Measurements from ENCODE around the gene SORCS2. TPM values are rescaled to one million over a fixed set of nuclear protein-coding genes. Genes with fewer than 3 reads are reported as not detected.

Gene SORCS2
- total RNA-seq, 1 experiment from 2014 or later: 4.1 TPM

- ATAC-seq (peak; percentile 7), DNase-seq (peak; percentile 61)
- Histone ChIP-seq H3K4me2 (ENCODE audit: low read length) (peak overlapping the region; percentile 87), H3F3A (ENCODE audit: low read length, unreplicated experiment) (no peaks in the 10 kb centered on the region), H3K27ac (ENCODE audit: low read length) (peak overlapping the region; percentile 32), H3K27me3 (ENCODE audit: low read length) (no peaks in the 10 kb centered on the region), H4K20me1 (ENCODE audit: low read length) (no peaks in the 10 kb centered on the region), H3K36me3 (ENCODE audit: low read depth, low read length) (no peaks in the 10 kb centered on the region), H3K9me2 (replicated peaks; ENCODE audit: low read length) (no peaks in the 10 kb centered on the region), H2AFZ (ENCODE audit: low read length) (no peak overlapping the region), H3K9me3 (ENCODE audit: low read length) (no peaks in the 10 kb centered on the region), H3K9ac (ENCODE audit: low read length) (peak overlapping the region; percentile 86), H3K4me1 (ENCODE audit: insufficient read depth, low read length) (peaks cover 49% of the 10 kb centered on the region), H3K79me2 (ENCODE audit: low read length) (peaks cover 46% of the 10 kb centered on the region), H3K4me3 (ENCODE audit: low read length) (peak overlapping the region; percentile 74)
- ChIA-PET POLR2A (ENCODE audit: unreplicated experiment) (no interaction called here), CTCF (interaction anchor here (0.8 to 1.2 kb wide), 2 partner anchors 12 to 72 kb away, joined by 3 to 7 read pairs; no protein-coding TSS in a partner anchor)
- TF ChIP-seq CTCF (conservative IDR thresholded peaks at IDR 0.05; ENCODE audit: low read depth, low read length) (peak; percentile 67), EZH2 (IDR thresholded peaks at IDR 0.05; ENCODE audit: low read length, unreplicated experiment) (no peak), EZH2phosphoT487 (IDR thresholded peaks at IDR 0.05; ENCODE audit: borderline replicate concordance, low read length) (no peak)
- intact Hi-C loops (cut with micrococcal nuclease): no loop called here
- BruUV-seq (replicated peaks): no TSS peak
Measured at GRCh38 chr4:7194251-7195140, 2.2 kb downstream of the SORCS2 start.

GRCh38 chr4:7195141-7195515, 2.8 kb downstream of the SORCS2 start:
- BruUV-seq (replicated peaks): no TSS peak
- Histone ChIP-seq H3F3A (ENCODE audit: low read length, unreplicated experiment) (no peaks in the 10 kb centered on the region), H3K9me2 (replicated peaks; ENCODE audit: low read length) (no peaks in the 10 kb centered on the region), H3K27me3 (ENCODE audit: low read length) (no peaks in the 10 kb centered on the region), H3K4me2 (ENCODE audit: low read length) (no peak overlapping the region), H3K79me2 (ENCODE audit: low read length) (peaks cover 52% of the 10 kb centered on the region), H3K4me3 (ENCODE audit: low read length) (no peak overlapping the region), H2AFZ (ENCODE audit: low read length) (no peak overlapping the region), H3K9ac (ENCODE audit: low read length) (no peak overlapping the region), H3K27ac (ENCODE audit: low read length) (peak overlapping the region; percentile 74; the same call in 1 of the 2 replicates), H3K4me1 (ENCODE audit: insufficient read depth, low read length) (peaks cover 49% of the 10 kb centered on the region), H3K36me3 (ENCODE audit: low read depth, low read length) (no peaks in the 10 kb centered on the region), H4K20me1 (ENCODE audit: low read length) (no peaks in the 10 kb centered on the region), H3K9me3 (ENCODE audit: low read length) (no peaks in the 10 kb centered on the region)
- no peak for DNase-seq
- POLR2A ChIA-PET (ENCODE audit: unreplicated experiment): no interaction called here
- no peak for ATAC-seq
- CTCF ChIA-PET: interaction anchor here (0.8 to 1.2 kb wide), 3 partner anchors 12 to 71 kb away, joined by 3 to 7 read pairs (median 3); no protein-coding TSS in a partner anchor
- TF ChIP-seq CTCF (conservative IDR thresholded peaks at IDR 0.05; ENCODE audit: low read depth, low read length) (no peak), EZH2 (IDR thresholded peaks at IDR 0.05; ENCODE audit: low read length, unreplicated experiment) (no peak), EZH2phosphoT487 (IDR thresholded peaks at IDR 0.05; ENCODE audit: borderline replicate concordance, low read length) (no peak)
- intact Hi-C loops (cut with micrococcal nuclease): no loop called here

Measured in PC-3 (cell line).